IPS-15b (cell line): Measurements from ENCODE around the gene TRABD2A.

ENCODE experiments used
- H3K27me3 ChIP-seq: one replicate; pipeline ENCODE4 v1.6.1; 2013; ENCODE audit warnings: low read length; ENCODE audit not compliant: control insufficient read depth, insufficient read depth
- H3K36me3 ChIP-seq: one replicate; pipeline ENCODE4 v1.6.1; 2013; ENCODE audit warnings: low read length; ENCODE audit not compliant: control insufficient read depth, insufficient read depth
- H3K4me1 ChIP-seq: one replicate; pipeline ENCODE4 v1.6.1; 2013; ENCODE audit warnings: mild to moderate bottlenecking, low read length; ENCODE audit not compliant: control insufficient read depth, insufficient read depth
- H3K4me3 ChIP-seq: one replicate; pipeline ENCODE4 v1.5.1; 2013; ENCODE audit warnings: low read depth, low read length
- H3K9ac ChIP-seq: one replicate; pipeline ENCODE4 v1.6.1; 2013; ENCODE audit warnings: low read depth, mild to moderate bottlenecking, low read length
- H3K9me3 ChIP-seq: one replicate; pipeline ENCODE4 v1.6.1; 2013; ENCODE audit warnings: mild to moderate bottlenecking, low read length; ENCODE audit not compliant: control insufficient read depth, insufficient read depth

TRABD2A gene

GRCh38 chr2:84821806-84822205 lies 59.1 kb downstream of the TRABD2A start:
- Histone ChIP-seq H3K4me3 (no peak overlapping the region), H3K36me3 (no peaks in the 10 kb centered on the region), H3K4me1 (no peaks in the 10 kb centered on the region), H3K27me3 (no peaks in the 10 kb centered on the region), H3K9ac (no peak overlapping the region), H3K9me3 (no peaks in the 10 kb centered on the region)

GRCh38 chr2:84817239-84817655 lies 63.6 kb downstream of the TRABD2A start:
- no peak overlapping the region for H3K4me3 ChIP-seq
- H3K9ac ChIP-seq = no peak overlapping the region
- H3K36me3 ChIP-seq = no peaks in the 10 kb centered on the region
- no peaks in the 10 kb centered on the region for H3K9me3 ChIP-seq
- no peaks in the 10 kb centered on the region for H3K4me1 ChIP-seq
- no peaks in the 10 kb centered on the region for H3K27me3 ChIP-seq

GRCh38 chr2:84816426-84817026 lies 64.4 kb downstream of the TRABD2A start:
- H3K4me3 ChIP-seq = no peak overlapping the region
- no peak overlapping the region for H3K9ac ChIP-seq
- H3K27me3 ChIP-seq = no peaks in the 10 kb centered on the region
- H3K9me3 ChIP-seq = no peaks in the 10 kb centered on the region
- H3K4me1 ChIP-seq = no peaks in the 10 kb centered on the region
- H3K36me3 ChIP-seq = no peaks in the 10 kb centered on the region

- Histone ChIP-seq H3K27me3 (no peaks in the 10 kb centered on the region), H3K4me3 (no peak overlapping the region), H3K4me1 (no peaks in the 10 kb centered on the region), H3K9ac (no peak overlapping the region), H3K36me3 (no peaks in the 10 kb centered on the region), H3K9me3 (no peaks in the 10 kb centered on the region)
These were observed 65.7 kb downstream of the TRABD2A start for GRCh38 chr2:84815146-84815545.

GRCh38 chr2:84811839-84812431 lies 68.9 kb downstream of the TRABD2A start:
- no peaks in the 10 kb centered on the region for H3K4me1 ChIP-seq
- no peaks in the 10 kb centered on the region for H3K27me3 ChIP-seq
- H3K9me3 ChIP-seq = no peaks in the 10 kb centered on the region
- H3K9ac ChIP-seq = no peak overlapping the region
- H3K36me3 ChIP-seq = no peaks in the 10 kb centered on the region
- H3K4me3 ChIP-seq = no peak overlapping the region

GRCh38 chr2:84808279-84808678 lies 72.6 kb downstream of the TRABD2A start:
- H3K4me1 ChIP-seq = no peaks in the 10 kb centered on the region
- H3K36me3 ChIP-seq = no peaks in the 10 kb centered on the region
- no peak overlapping the region for H3K9ac ChIP-seq
- no peaks in the 10 kb centered on the region for H3K9me3 ChIP-seq
- no peaks in the 10 kb centered on the region for H3K27me3 ChIP-seq
- H3K4me3 ChIP-seq = no peak overlapping the region

- Histone ChIP-seq H3K36me3 (no peaks in the 10 kb centered on the region), H3K9me3 (no peaks in the 10 kb centered on the region), H3K4me3 (no peak overlapping the region), H3K9ac (no peak overlapping the region), H3K4me1 (no peaks in the 10 kb centered on the region), H3K27me3 (no peaks in the 10 kb centered on the region)
These were observed 73.8 kb downstream of the TRABD2A start for GRCh38 chr2:84807063-84807485.

- Histone ChIP-seq H3K9ac (no peak overlapping the region), H3K4me1 (no peaks in the 10 kb centered on the region), H3K36me3 (no peaks in the 10 kb centered on the region), H3K27me3 (no peaks in the 10 kb centered on the region), H3K9me3 (no peaks in the 10 kb centered on the region), H3K4me3 (no peak overlapping the region)
These were observed 75.5 kb downstream of the TRABD2A start for GRCh38 chr2:84805250-84805958.

GRCh38 chr2:84801811-84802210 lies 79.1 kb downstream of the TRABD2A start:
- no peak overlapping the region for H3K4me3 ChIP-seq
- H3K9me3 ChIP-seq = no peaks in the 10 kb centered on the region
- H3K27me3 ChIP-seq = no peaks in the 10 kb centered on the region
- H3K4me1 ChIP-seq = peaks cover 10% of the 10 kb centered on the region
- H3K36me3 ChIP-seq = no peaks in the 10 kb centered on the region
- H3K9ac ChIP-seq = no peak overlapping the region

- Histone ChIP-seq H3K4me3 (no peak overlapping the region), H3K4me1 (peaks cover 10% of the 10 kb centered on the region), H3K9ac (no peak overlapping the region), H3K36me3 (no peaks in the 10 kb centered on the region), H3K27me3 (no peaks in the 10 kb centered on the region), H3K9me3 (no peaks in the 10 kb centered on the region)
These were observed 80.6 kb downstream of the TRABD2A start for GRCh38 chr2:84800194-84800805.

- Histone ChIP-seq H3K36me3 (no peaks in the 10 kb centered on the region), H3K9me3 (no peaks in the 10 kb centered on the region), H3K4me3 (no peak overlapping the region), H3K4me1 (peaks cover 10% of the 10 kb centered on the region), H3K9ac (no peak overlapping the region), H3K27me3 (no peaks in the 10 kb centered on the region)
These were observed 81.1 kb downstream of the TRABD2A start for GRCh38 chr2:84799772-84800171.

GRCh38 chr2:84797271-84797670 lies 83.6 kb downstream of the TRABD2A start:
- no peak overlapping the region for H3K9ac ChIP-seq
- H3K9me3 ChIP-seq = no peaks in the 10 kb centered on the region
- H3K36me3 ChIP-seq = no peaks in the 10 kb centered on the region
- H3K4me3 ChIP-seq = no peak overlapping the region
- peaks cover 10% of the 10 kb centered on the region for H3K4me1 ChIP-seq
- H3K27me3 ChIP-seq = no peaks in the 10 kb centered on the region
